SK-N-SH (cell line): ENCODE data around the gene TMEM174. TPM values are rescaled to one million over a fixed set of nuclear protein-coding genes. Genes with fewer than 3 reads are reported as not detected.

Source experiments
- CTCF ChIA-PET: fragments of 300-600, 350-600 bp; formaldehyde crosslinking; extraction: SDS; loops from one replicate; lab custom pipeline; 2021; lab: Yijun Ruan, JAX
- POLR2A ChIA-PET: fragments of 350-600 bp; sonication (Branson Sonifier 250); formaldehyde crosslinking; extraction: SDS; loops from one replicate; lab custom pipeline; 2020; ENCODE audit warnings: antibody characterized with exemption, inconsistent platforms; lab: Yijun Ruan, JAX
- DNase-seq: peaks from one replicate; pipeline ENCODE4 v3.0.0; 2012
- H2AFZ ChIP-seq: fragments of 200-600 bp; sonication (generic); 2 replicates; pipeline ENCODE4 v1.8.1; 2016; ENCODE audit warnings: antibody characterized with exemption, mild to moderate bottlenecking, low read depth
- H3F3A ChIP-seq: fragments of 200-600 bp; sonication (generic); replicated peaks from 2 replicates; pipeline ENCODE3; 2016; ENCODE audit warnings: antibody characterized with exemption, mild to moderate bottlenecking; ENCODE audit not compliant: insufficient read depth
- H3K27ac ChIP-seq, 2 experiments: fragments of 200-500 bp in 1 of 2; fragments of 200-600 bp in 1 of 2; sonication (Bioruptor generic) in 1 of 2; sonication (generic), shearing (Covaris generic) in 1 of 2; 2 replicates each; pipeline versions ENCODE4 v1.5.1 to v1.6.1; 2014 to 2016; ENCODE audit warnings: low read depth in 2 of 2, inconsistent platforms in 1 of 2, low read length in 1 of 2, mild to moderate bottlenecking in 1 of 2, mixed read lengths in 1 of 2
- H3K27me3 ChIP-seq: fragments of 200-600 bp; sonication (generic), shearing (Covaris generic); 2 replicates; pipeline ENCODE4 v1.6.1; 2016; ENCODE audit warnings: mixed run types; ENCODE audit not compliant: insufficient read depth
- H3K36me3 ChIP-seq, 2 experiments: fragments of 200-500 bp in 1 of 2; fragments of 200-600 bp in 1 of 2; sonication (Bioruptor generic) in 1 of 2; sonication (generic) in 1 of 2; replicated peaks in 1 of 2; 2 replicates each; pipeline versions ENCODE3 to v1.5.1; 2014 to 2016; ENCODE audit warnings: low read length in 1 of 2, mild to moderate bottlenecking in 1 of 2; ENCODE audit not compliant: insufficient read depth in 2 of 2, control insufficient read depth in 1 of 2
- H3K4me1 ChIP-seq, 2 experiments: fragments of 200-500 bp in 1 of 2; fragments of 200-600 bp in 1 of 2; sonication (Bioruptor generic) in 1 of 2; sonication (generic), shearing (Covaris generic) in 1 of 2; 2 replicates each; pipeline versions ENCODE4 v1.5.1 to v1.6.1; 2014 to 2016; ENCODE audit warnings: low read depth in 1 of 2, low read length in 1 of 2, mixed run types in 1 of 2; ENCODE audit not compliant: insufficient read depth in 2 of 2, control insufficient read depth in 1 of 2
- H3K4me2 ChIP-seq: fragments of 200-600 bp; sonication (generic), shearing (Covaris generic); 2 replicates; pipeline ENCODE4 v1.6.1; 2017; ENCODE audit warnings: mixed run types
- H3K4me3 ChIP-seq, 2 experiments: fragments of 200-500 bp in 1 of 2; fragments of 200-600 bp in 1 of 2; sonication (Bioruptor generic) in 1 of 2; sonication (generic), shearing (Covaris generic) in 1 of 2; 2 replicates each; pipeline versions ENCODE4 v1.5.1 to v1.8.1; 2014 to 2016; ENCODE audit warnings: low read depth in 2 of 2, inconsistent platforms in 1 of 2, low read length in 1 of 2, mild to moderate bottlenecking in 1 of 2, mixed read lengths in 1 of 2, moderate library complexity in 1 of 2
- H3K79me2 ChIP-seq: fragments of 200-600 bp; sonication (generic); 2 replicates; pipeline ENCODE4 v1.8.1; 2017; ENCODE audit warnings: mild to moderate bottlenecking; ENCODE audit not compliant: insufficient read depth
- H3K9ac ChIP-seq: fragments of 200-600 bp; sonication (generic); 2 replicates; pipeline ENCODE4 v1.6.1; 2017; ENCODE audit warnings: mixed run types
- H3K9me2 ChIP-seq: fragments of 200-600 bp; sonication (generic); 2 replicates; pipeline ENCODE4 v1.6.1; 2017; ENCODE audit warnings: mixed run types
- H3K9me3 ChIP-seq: fragments of 200-600 bp; sonication (generic); 2 replicates; pipeline ENCODE4 v1.6.1; 2017; ENCODE audit warnings: mixed run types, mild to moderate bottlenecking, moderate library complexity
- H4K20me1 ChIP-seq: fragments of 200-600 bp; sonication (generic); 2 replicates; pipeline ENCODE4 v1.6.1; 2017; ENCODE audit warnings: mild to moderate bottlenecking, mixed run types; ENCODE audit not compliant: insufficient read depth
- CHD2 ChIP-seq: fragments of 150-350 bp; IDR thresholded peaks from 2 replicates; pipeline ENCODE4 v1.6.1; 2018; ENCODE audit warnings: low read length; ENCODE audit not compliant: partially characterized antibody
- FOSL2 ChIP-seq: IDR thresholded peaks from 2 replicates; pipeline ENCODE4 v1.4.0; 2012; ENCODE audit warnings: low read depth, mild to moderate bottlenecking, moderate library complexity, borderline replicate concordance
- FOXM1 ChIP-seq: IDR thresholded peaks from 2 replicates; pipeline ENCODE4 v1.4.0; 2012; ENCODE audit warnings: low read depth, mild to moderate bottlenecking
- GABPA ChIP-seq: IDR thresholded peaks from 2 replicates; pipeline ENCODE4 v1.4.0; 2012; ENCODE audit warnings: low read depth, mild to moderate bottlenecking
- PBX3 ChIP-seq: IDR thresholded peaks from 2 replicates; pipeline ENCODE4; 2012
- RAD21 ChIP-seq: IDR thresholded peaks from 2 replicates; pipeline ENCODE4 v1.6.1; 2012; ENCODE audit warnings: mild to moderate bottlenecking, low read length
- RCOR1 ChIP-seq: fragments of 150-350 bp; IDR thresholded peaks from 2 replicates; pipeline ENCODE4 v1.6.1; 2017; ENCODE audit warnings: antibody characterized with exemption, low read length
- RFX5 ChIP-seq: IDR thresholded peaks from 2 replicates; pipeline ENCODE4 v1.6.1; 2012; ENCODE audit warnings: mild to moderate bottlenecking, improper control_type of control experiment, low read length
- SMC3 ChIP-seq: IDR thresholded peaks from 2 replicates; pipeline ENCODE4 v1.6.1; 2012; ENCODE audit warnings: low read depth, low read length, improper control_type of control experiment
- TAF1 ChIP-seq: IDR thresholded peaks from 2 replicates; pipeline ENCODE4 v1.6.1; 2012; ENCODE audit warnings: low read depth, mild to moderate bottlenecking, low read length, moderate library complexity, borderline replicate concordance
- TCF12 ChIP-seq: IDR thresholded peaks from 2 replicates; pipeline ENCODE4 v1.4.0; 2012
- WGBS: methylation state at CpG from one replicate; pipeline ENCODE4 v1.1.6; 2017; ENCODE audit warnings: low lambda C conversion rate; 5-methylcytosine and 5-hydroxymethylcytosine counted together
- polyA plus RNA-seq, 3 experiments: library from polyadenylated mRNA; depleted of rRNA; stranded (reverse); fragments of >200 nt; gene quantifications; 2 replicates each; pipeline ENCODE4 v1.2.3, GENCODE V29; 2012

The TMEM174 gene
- polyA plus RNA-seq, 1 of the 3 experiments (the other 2 are of a cell fraction), result not detected

GRCh38 chr5:73126957-73127356 lies 46.0 kb upstream of the TMEM174 start:
- POLR2A ChIA-PET, result no interaction called here
- Histone ChIP-seq H3K9ac (no peak overlapping the region), H3K9me2 (no peaks in the 10 kb centered on the region), H3K27ac (no peak overlapping the region), H3K4me1 (peaks cover 0 to 4% of the 10 kb centered on the region in 2 experiments; a peak in 1 of 4 replicates), H4K20me1 (no peaks in the 10 kb centered on the region), H2AFZ (no peak overlapping the region), H3K27me3 (no peaks in the 10 kb centered on the region), H3K9me3 (no peaks in the 10 kb centered on the region), H3F3A (no peaks in the 10 kb centered on the region), H3K4me3 (no peak overlapping the region), H3K36me3 (peaks cover 0 to 4% of the 10 kb centered on the region in 2 experiments), H3K79me2 (no peaks in the 10 kb centered on the region), H3K4me2 (no peak overlapping the region)
- 74% methylated on average over 1 of the region's 1 CpG for WGBS
- DNase-seq, result no peak
- no peak for TF ChIP-seq FOXM1
- no peak for TF ChIP-seq RFX5
- TF ChIP-seq CHD2, result no peak
- no peak for TF ChIP-seq FOSL2
- TF ChIP-seq SMC3, result no peak
- CTCF ChIA-PET, result no interaction called here

GRCh38 chr5:73129143-73129542 lies 43.9 kb upstream of the TMEM174 start:
- Histone ChIP-seq H3K36me3 (peaks cover 0 to 2% of the 10 kb centered on the region in 2 experiments), H3K4me1 (no peaks in the 10 kb centered on the region), H3F3A (no peaks in the 10 kb centered on the region), H3K79me2 (no peaks in the 10 kb centered on the region), H3K4me2 (no peak overlapping the region), H3K9me2 (no peaks in the 10 kb centered on the region), H4K20me1 (no peaks in the 10 kb centered on the region), H3K4me3 (no peak overlapping the region), H3K9me3 (no peaks in the 10 kb centered on the region), H2AFZ (no peak overlapping the region), H3K9ac (no peak overlapping the region), H3K27me3 (no peaks in the 10 kb centered on the region), H3K27ac (no peak overlapping the region)
- ChIA-PET CTCF (no interaction called here), POLR2A (no interaction called here)
- DNase-seq, result no peak
- 86% methylated on average over 5 of the region's 5 CpGs for WGBS
- TF ChIP-seq PBX3, result no peak
- TF ChIP-seq TCF12, result no peak
- no peak for TF ChIP-seq RAD21
- no peak for TF ChIP-seq TAF1

DNA sequence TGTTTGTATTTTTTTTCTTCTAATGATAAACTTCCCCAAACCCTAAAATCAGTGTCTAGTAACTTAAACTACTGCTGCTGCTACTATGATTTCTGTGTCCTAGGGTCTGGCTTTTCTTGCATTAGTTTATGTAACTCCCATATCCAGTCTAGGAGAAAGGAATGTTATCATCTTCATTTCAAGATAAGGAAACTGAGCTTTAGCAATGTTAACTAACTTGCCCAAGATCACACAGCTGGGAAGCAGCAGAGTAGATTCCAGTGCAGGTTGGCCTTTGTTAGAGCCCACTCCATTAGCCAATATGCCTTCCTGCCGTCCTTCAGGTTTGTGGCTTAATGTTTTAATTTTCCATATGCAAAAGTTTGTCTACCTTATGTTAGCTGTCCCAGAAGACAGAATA lies 42.2 kb upstream of the TMEM174 start:
- Histone ChIP-seq H3K36me3 (no peaks in the 10 kb centered on the region), H3K27ac (no peak overlapping the region), H3K27me3 (no peaks in the 10 kb centered on the region), H2AFZ (no peak overlapping the region), H3K9ac (no peak overlapping the region), H3K4me2 (no peak overlapping the region), H3K9me2 (no peaks in the 10 kb centered on the region), H3K79me2 (no peaks in the 10 kb centered on the region), H3K4me1 (peaks cover 0 to 2% of the 10 kb centered on the region in 2 experiments; a peak in 1 of 4 replicates), H3K4me3 (no peak overlapping the region), H3K9me3 (no peaks in the 10 kb centered on the region), H3F3A (no peaks in the 10 kb centered on the region), H4K20me1 (no peaks in the 10 kb centered on the region)
- WGBS, result 100% methylated on average over 1 of the region's 1 CpG
- CTCF ChIA-PET, result no interaction called here
- POLR2A ChIA-PET, result no interaction called here
- TF ChIP-seq RCOR1 (no peak), GABPA (no peak)
- DNase-seq, result no peak
